Hepatocyte (in vitro differentiated cells): Measurements from ENCODE around the gene MC4R. TPM values are rescaled to one million over a fixed set of nuclear protein-coding genes. Genes with fewer than 3 reads are reported as not detected.

Experiments
- DNase-seq: peaks from one replicate; pipeline ENCODE4 v3.0.0-alpha.2; 2016; ENCODE audit warnings: low spot score
- H2AFZ ChIP-seq: fragments of 200-600 bp; sonication (generic); 2 replicates; pipeline ENCODE4 v1.6.0; 2016; ENCODE audit warnings: antibody characterized with exemption, mild to moderate bottlenecking
- H3K27ac ChIP-seq: fragments of 200-600 bp; sonication (generic); 2 replicates; pipeline ENCODE4 v1.5.1; 2016; ENCODE audit warnings: mild to moderate bottlenecking
- H3K27me3 ChIP-seq: fragments of 200-600 bp; sonication (generic); 2 replicates; pipeline ENCODE4 v1.6.1; 2016
- H3K36me3 ChIP-seq: fragments of 200-600 bp; sonication (generic); replicated peaks from 2 replicates; pipeline ENCODE4 v1.5.1; 2016; ENCODE audit warnings: low read depth; ENCODE audit not compliant: insufficient read depth
- H3K4me1 ChIP-seq: fragments of 200-600 bp; sonication (generic); 2 replicates; pipeline ENCODE4 v1.5.1; 2016; ENCODE audit warnings: mild to moderate bottlenecking, moderate library complexity; ENCODE audit not compliant: insufficient read depth
- H3K4me2 ChIP-seq: fragments of 200-600 bp; sonication (generic); 2 replicates; pipeline ENCODE4 v1.6.0; 2016
- H3K4me3 ChIP-seq: fragments of 200-600 bp; sonication (generic); 2 replicates; pipeline ENCODE4 v1.5.1; 2016; ENCODE audit warnings: mild to moderate bottlenecking
- H3K79me2 ChIP-seq: fragments of 200-600 bp; sonication (generic); 2 replicates; pipeline ENCODE4 v1.6.0; 2017; ENCODE audit warnings: mild to moderate bottlenecking
- H3K9me2 ChIP-seq: fragments of 200-600 bp; sonication (generic); replicated peaks from 2 replicates; pipeline ENCODE4 v1.6.0; 2017; ENCODE audit warnings: mild to moderate bottlenecking; ENCODE audit not compliant: insufficient read depth
- H3K9me3 ChIP-seq: fragments of 200-600 bp; sonication (generic); 2 replicates; pipeline ENCODE4 v1.5.1; 2016; ENCODE audit warnings: low read depth, mild to moderate bottlenecking
- H4K20me1 ChIP-seq: fragments of 200-600 bp; sonication (generic); 2 replicates; pipeline ENCODE4 v1.6.0; 2016; ENCODE audit warnings: mild to moderate bottlenecking; ENCODE audit not compliant: insufficient read depth, poor library complexity, severe bottlenecking
- CTCF ChIP-seq: fragments of 200-600 bp; sonication (generic); IDR thresholded peaks from 2 replicates; pipeline ENCODE4 v1.5.1; 2016; ENCODE audit warnings: antibody characterized with exemption, mild to moderate bottlenecking; ENCODE audit not compliant: poor library complexity
- EZH2 ChIP-seq: fragments of 200-600 bp; sonication (generic); IDR thresholded peaks from 2 replicates; pipeline ENCODE4 v1.6.1; 2016; ENCODE audit warnings: antibody characterized with exemption, mild to moderate bottlenecking, borderline replicate concordance
- EZH2phosphoT487 ChIP-seq: fragments of 200-600 bp; sonication (generic); IDR thresholded peaks from one replicate; pipeline ENCODE4 v1.6.1; 2018; ENCODE audit warnings: antibody characterized with exemption, mild to moderate bottlenecking, low read depth, moderate library complexity; ENCODE audit not compliant: unreplicated experiment, severe bottlenecking
- WGBS: methylation state at CpG from one replicate; pipeline ENCODE4 v1.1.6; 2016; ENCODE audit warnings: low lambda C conversion rate; ENCODE audit errors: missing lambda C conversion rate; 5-methylcytosine and 5-hydroxymethylcytosine counted together
- polyA plus RNA-seq: library from polyadenylated mRNA; unstranded; fragments of >200 nt; fragmentation: Nextera tagmentation; extraction: Ambion mirVana; gene quantifications from 2 replicates; pipeline ENCODE4 v1.2.1, GENCODE V29; 2016
- total RNA-seq: library from RNA; depleted of rRNA; stranded (reverse); fragments of >200 nt; gene quantifications from 2 replicates; pipeline ENCODE4 v1.2.3, GENCODE V29; 2014

Gene MC4R
- total and polyA plus RNA-seq, 2 experiments from 2014 or later, result not detected

- Histone ChIP-seq H3K9me2 (no peaks in the 10 kb centered on the region), H3K4me3 (no peak overlapping the region), H4K20me1 (no peaks in the 10 kb centered on the region), H3K36me3 (no peaks in the 10 kb centered on the region), H3K27me3 (no peaks in the 10 kb centered on the region), H3K4me1 (no peaks in the 10 kb centered on the region), H2AFZ (no peak overlapping the region), H3K27ac (no peak overlapping the region), H3K9me3 (no peaks in the 10 kb centered on the region), H3K4me2 (no peak overlapping the region), H3K79me2 (no peaks in the 10 kb centered on the region)
- no peak for DNase-seq
- TF ChIP-seq CTCF (no peak), EZH2phosphoT487 (no peak), EZH2 (no peak)
- WGBS, result 63% methylated on average over 1 of the region's 1 CpG
Observed at GRCh38 chr18:60389314-60389713, 16.7 kb upstream of the MC4R start.

- TF ChIP-seq EZH2phosphoT487 (no peak), EZH2 (no peak), CTCF (no peak)
- H3K9me3 ChIP-seq, result no peaks in the 10 kb centered on the region
- no peak overlapping the region for H3K4me2 ChIP-seq
- H3K9me2 ChIP-seq, result no peaks in the 10 kb centered on the region
- H3K27me3 ChIP-seq, result no peaks in the 10 kb centered on the region
- DNase-seq, result no peak
- no peaks in the 10 kb centered on the region for H3K36me3 ChIP-seq
- H4K20me1 ChIP-seq, result no peaks in the 10 kb centered on the region
- no peak overlapping the region for H3K4me3 ChIP-seq
- H2AFZ ChIP-seq, result no peak overlapping the region
- 95% methylated on average over 5 of the region's 5 CpGs for WGBS
- no peak overlapping the region for H3K27ac ChIP-seq
- H3K4me1 ChIP-seq, result no peaks in the 10 kb centered on the region
- H3K79me2 ChIP-seq, result no peaks in the 10 kb centered on the region
Observed at GRCh38 chr18:60385693-60386092, 13.1 kb upstream of the MC4R start.

- TF ChIP-seq EZH2phosphoT487, result no peak
- TF ChIP-seq EZH2, result no peak
- no peak for TF ChIP-seq CTCF
- H3K79me2 ChIP-seq, result no peaks in the 10 kb centered on the region
- no peaks in the 10 kb centered on the region for H3K9me3 ChIP-seq
- no peak overlapping the region for H3K27ac ChIP-seq
- H3K4me2 ChIP-seq, result no peak overlapping the region
- no peaks in the 10 kb centered on the region for H3K4me1 ChIP-seq
- H3K27me3 ChIP-seq, result no peaks in the 10 kb centered on the region
- no peak for DNase-seq
- no peak overlapping the region for H3K4me3 ChIP-seq
- H3K9me2 ChIP-seq, result no peaks in the 10 kb centered on the region
- H3K36me3 ChIP-seq, result no peaks in the 10 kb centered on the region
- no peaks in the 10 kb centered on the region for H4K20me1 ChIP-seq
- 82% methylated on average over 2 of the region's 2 CpGs for WGBS
- H2AFZ ChIP-seq, result no peak overlapping the region
Observed at GRCh38 chr18:60383893-60384292, 11.3 kb upstream of the MC4R start.
